Measurements from ENCODE around the gene KDF1. TPM values are rescaled to one million over a fixed set of nuclear protein-coding genes. Genes with fewer than 3 reads are reported as not detected.

Gene KDF1, protein sequence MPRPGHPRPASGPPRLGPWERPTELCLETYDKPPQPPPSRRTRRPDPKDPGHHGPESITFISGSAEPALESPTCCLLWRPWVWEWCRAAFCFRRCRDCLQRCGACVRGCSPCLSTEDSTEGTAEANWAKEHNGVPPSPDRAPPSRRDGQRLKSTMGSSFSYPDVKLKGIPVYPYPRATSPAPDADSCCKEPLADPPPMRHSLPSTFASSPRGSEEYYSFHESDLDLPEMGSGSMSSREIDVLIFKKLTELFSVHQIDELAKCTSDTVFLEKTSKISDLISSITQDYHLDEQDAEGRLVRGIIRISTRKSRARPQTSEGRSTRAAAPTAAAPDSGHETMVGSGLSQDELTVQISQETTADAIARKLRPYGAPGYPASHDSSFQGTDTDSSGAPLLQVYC
- not detected in 2 replicates for total RNA-seq

DNA sequence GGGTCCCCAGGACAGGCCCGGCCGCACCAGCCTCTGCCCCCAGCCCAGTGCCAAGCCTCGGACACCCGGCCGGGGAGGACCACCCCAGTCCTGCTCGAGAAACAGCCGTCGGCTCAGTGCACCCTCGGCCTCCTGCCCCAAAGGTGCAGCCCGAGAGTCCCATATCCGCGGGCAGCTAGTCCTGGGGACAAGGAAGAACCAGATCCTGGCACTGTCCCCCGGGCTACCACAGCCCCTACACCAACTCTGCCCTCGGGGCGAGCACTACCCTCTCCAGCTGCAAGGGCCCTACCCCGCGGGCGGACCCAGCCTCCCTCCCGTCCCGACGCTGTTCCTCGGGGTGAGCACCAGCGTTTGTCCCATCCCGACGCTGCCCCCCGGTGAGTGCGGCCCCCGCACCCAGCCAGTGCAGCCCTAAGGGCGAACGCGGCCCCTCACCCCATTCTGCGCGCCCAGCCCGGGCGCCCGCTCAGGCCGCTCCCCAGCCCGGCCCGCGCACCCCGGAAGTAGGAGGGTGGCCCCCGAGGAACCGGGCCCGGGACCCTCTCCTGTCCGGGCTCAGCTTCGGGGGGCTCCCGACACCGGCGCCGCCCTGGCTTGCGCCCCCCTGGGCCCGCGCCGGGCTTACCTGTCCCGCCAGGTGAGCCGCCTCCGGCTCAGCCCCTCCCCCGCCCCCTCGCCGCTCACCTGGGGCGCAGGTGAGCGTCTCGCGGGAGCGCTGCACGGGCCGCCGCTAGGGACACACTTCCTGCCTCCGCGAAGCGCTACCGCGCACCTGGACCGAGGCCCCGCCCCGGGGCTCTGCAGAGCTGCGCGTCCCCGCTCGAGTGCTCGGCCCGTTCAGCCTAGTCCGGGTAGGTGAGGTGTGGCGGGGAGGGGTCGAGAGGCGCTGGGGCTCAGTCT is at the start of gene KDF1:
Gene KDF1, minus strand, starts transcription at position 747 of the 903 bp plus-strand sequence. CDS start 8,088 bp downstream, outside the sequence.

DNA sequence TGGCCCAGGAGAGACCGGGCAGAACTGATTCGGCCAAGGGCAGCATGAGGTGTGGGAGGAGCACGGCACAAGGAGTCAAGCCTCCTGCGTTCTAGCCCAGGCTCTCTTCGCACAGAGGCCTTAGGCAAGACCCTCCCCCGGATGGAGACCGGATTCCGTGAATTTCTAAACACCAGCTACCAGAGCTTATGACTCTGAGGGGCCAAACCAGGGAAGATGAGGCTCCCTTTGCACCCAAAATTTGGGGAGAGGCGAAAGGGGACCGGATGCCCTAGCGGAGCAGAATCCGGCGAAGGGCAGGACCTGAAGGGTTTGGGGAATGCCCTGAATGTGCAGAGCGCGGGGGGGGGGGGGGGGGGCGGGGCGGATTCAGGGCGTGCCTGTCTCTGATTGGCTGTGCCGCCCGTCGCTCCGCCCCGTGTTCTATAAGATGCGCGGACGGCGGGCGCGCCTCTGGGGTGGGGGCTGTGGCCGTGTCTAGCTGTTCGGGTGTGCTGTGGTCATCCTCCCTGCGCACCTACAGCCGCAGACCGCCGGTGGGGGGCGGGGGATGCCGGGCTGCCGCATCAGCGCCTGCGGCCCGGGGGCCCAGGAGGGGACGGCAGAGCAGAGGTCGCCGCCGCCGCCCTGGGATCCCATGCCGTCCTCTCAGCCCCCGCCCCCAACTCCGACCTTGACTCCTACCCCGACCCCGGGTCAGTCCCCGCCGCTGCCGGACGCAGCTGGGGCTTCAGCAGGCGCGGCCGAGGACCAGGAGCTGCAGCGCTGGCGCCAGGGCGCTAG is 33.2 kb upstream of the KDF1 start, which contains the start of gene TRNP1:
Gene TRNP1, plus strand, starts transcription at position 456 of the 783 bp plus-strand sequence. Its CDS starts 95 bp downstream, at position 551.

DNA sequence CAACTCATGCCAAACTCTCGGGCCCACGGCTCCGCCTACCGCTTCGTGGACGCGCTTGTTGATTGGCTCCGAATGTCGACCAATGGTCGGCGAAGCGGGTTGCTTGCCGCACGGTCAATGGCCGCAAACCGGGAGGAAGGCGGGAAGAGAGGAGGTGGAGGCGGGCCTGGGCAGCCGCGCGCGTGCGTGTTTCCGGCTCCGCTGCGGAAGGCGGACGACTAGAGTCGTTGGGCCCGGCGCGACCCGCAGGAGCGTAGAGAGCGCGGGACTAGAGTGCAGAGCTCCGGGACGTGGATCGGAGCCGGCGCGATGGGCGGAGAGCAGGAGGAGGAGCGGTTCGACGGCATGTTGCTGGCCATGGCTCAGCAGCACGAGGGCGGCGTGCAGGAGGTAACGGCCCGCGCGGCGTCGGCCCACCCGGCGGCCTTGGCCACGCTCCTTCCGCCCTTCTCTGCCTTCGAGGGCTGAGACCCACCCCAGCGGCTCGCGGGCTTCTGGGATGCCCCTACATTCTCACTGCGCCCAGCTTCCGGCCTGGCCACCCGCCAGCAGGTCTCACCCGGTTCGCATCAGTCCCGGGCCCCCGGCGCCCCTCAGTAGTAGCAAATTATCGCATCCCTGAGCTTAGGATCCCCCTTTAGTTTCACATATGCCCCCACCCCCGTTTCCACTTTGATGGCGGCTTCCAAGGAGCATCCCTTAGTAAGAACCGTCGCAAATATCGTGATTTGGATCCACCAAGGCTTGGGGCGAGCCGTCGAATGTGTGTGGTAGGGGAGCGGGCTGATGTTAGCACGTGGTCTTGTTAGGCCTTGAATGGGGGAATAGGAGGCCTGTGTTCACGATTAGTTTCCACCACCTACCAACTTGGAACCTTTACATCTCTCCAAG is 38.5 kb downstream of the KDF1 start, which contains the start of gene NUDC:
Gene NUDC, plus strand, starts transcription at position 204 of the 891 bp plus-strand sequence. Its CDS starts 106 bp downstream, at position 310.

DNA sequence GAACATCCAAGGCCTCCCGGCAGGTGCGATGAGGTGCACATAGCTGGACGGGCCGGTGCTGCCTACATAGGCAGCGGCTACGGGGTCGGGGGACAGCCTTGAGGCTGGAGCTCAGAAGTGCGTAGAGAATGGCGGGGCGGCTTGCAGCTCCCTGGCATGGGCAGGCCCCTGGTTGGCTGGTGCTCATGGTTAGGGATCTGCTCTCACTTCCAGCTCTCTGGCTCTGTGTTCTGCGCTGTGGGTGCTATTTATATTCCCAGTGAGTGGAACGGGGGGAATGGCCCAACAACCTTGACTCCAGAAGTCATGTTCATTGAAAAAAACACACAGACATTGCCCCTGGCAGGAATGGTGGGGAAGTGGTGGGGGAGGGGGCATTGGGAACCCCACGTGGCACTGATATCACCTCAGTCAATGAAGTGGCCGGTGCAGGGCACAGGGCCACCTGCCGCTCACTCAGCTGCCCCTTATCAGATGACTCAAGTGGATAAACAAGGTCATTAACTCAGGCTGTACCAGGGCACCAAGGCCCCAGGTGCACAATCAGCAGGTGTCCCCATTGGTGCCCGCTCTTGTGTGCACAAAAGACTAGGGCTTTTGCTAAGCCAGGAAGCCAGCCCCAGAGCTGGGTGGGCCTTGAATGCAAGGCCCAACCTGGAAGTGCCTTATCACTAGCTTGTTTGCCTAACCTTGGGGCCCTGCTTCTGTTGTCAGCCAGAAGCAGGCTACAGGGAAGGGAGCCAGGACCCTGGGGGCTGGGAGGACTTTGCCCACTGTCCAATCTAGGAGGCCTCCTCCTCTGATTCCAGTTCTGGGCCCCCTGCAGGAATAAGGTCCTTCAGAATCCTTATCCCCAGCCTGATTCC is 46.3 kb downstream of the KDF1 start, which contains the start of gene NR0B2:
Gene NR0B2, minus strand, starts transcription at position 222 of the 866 bp plus-strand sequence. Its CDS starts 35 bp downstream, at position 187.

DNA sequence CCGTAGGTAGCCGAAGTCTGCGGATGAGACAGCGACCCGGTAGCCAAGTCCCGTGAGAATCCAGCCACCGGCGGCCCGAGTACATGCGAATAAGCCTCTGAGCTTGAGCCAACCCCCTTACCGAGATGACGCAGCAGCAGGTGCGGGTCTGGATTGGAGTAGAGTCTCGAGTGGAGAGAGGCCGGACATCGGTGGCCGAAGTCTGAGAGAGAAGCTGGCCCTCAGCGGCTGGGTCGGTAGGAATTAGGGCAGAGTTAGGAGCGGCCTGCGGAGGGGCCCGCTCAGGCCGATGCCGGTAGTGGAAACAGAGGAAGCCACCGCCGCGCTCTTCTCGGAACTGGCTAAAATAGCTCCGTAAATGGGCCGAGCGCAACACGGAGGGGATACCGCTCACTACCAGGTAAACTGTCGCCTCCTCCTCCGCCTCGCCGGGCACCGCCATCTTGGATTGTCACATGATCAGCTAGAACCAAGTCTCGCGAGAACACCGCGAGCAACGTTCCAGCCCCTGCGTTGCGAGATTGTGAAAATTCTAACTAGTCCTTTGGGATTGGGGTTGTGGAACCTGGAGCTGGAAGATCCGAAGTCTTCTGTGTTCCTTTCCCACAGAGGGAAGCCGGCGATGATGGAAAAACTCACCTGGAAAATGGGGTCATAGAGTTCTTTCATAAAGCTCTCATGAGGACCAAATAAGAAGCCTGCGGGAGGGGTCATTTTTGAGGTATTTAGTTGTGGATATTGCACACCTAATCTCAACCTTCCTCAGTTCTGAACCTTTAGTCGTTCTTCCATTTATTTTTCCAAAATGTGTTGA is 60.1 kb downstream of the KDF1 start, which contains the start of gene GPATCH3:
Gene GPATCH3, minus strand, starts transcription at position 467 of the 814 bp plus-strand sequence. Its CDS starts 25 bp downstream, at position 442.

Other genes with a start within 250 kb of the KDF1 start
- 13.5 and 19.9 TPM in 2 replicates for gene PIGV, start 172.5 kb downstream of the KDF1 start, total RNA-seq
- 24.9 and 28.6 TPM in 2 replicates for gene ZDHHC18, start 133.8 kb downstream of the KDF1 start, total RNA-seq
- 0.44 and 1.0 TPM in 2 replicates for gene SFN, start 97.3 kb downstream of the KDF1 start, total RNA-seq
- gene GPN2, start 70.2 kb downstream of the KDF1 start, total RNA-seq: 10.5 and 10.9 TPM in 2 replicates
- 8.7 and 9.6 TPM in 2 replicates for gene GPATCH3, start 60.0 kb downstream of the KDF1 start, total RNA-seq
- not detected in 2 replicates for gene NR0B2, start 46.5 kb downstream of the KDF1 start, total RNA-seq
- gene NUDC, start 38.7 kb downstream of the KDF1 start, total RNA-seq: 29.1 and 39.5 TPM in 2 replicates
- 8.8 and 51.4 TPM in 2 replicates for gene TRNP1, start 33.2 kb upstream of the KDF1 start, total RNA-seq
- gene TENT5B, start 52.4 kb upstream of the KDF1 start, total RNA-seq: 1.1 and 4.9 TPM in 2 replicates
- 13.7 and 28.0 TPM in 2 replicates for gene SLC9A1, start 194.7 kb upstream of the KDF1 start, total RNA-seq

All from placental pericyte (primary cell).